Motor neuron (in vitro differentiated cells): Measurements from ENCODE around the gene ARID3A. TPM values are rescaled to one million over a fixed set of nuclear protein-coding genes. Genes with fewer than 3 reads are reported as not detected.
A peak's percentile ranks its signal among the peaks of the same experiment; 100 is the strongest.

Experiments
- ATAC-seq, 8 experiments: fragments of 200-7000 bp; cut with Tn5 transposase; replicated peaks in 6 of 8; 2 replicates each; pipeline ENCODE4 v1.8.0; 2021; ENCODE audit warnings: mild to moderate bottlenecking in 8 of 8, moderate library complexity in 8 of 8
- H3K27ac ChIP-seq, 2 donors: fragments of 250-450 bp; sonication (Bioruptor Pico); 2 replicates each; pipeline ENCODE4 v1.9.0; 2021; ENCODE audit warnings: antibody characterized with exemption in 2 of 2, mild to moderate bottlenecking in 2 of 2, moderate library complexity in 1 of 2
- H3K4me1 ChIP-seq, 2 donors: fragments of 250-450 bp; sonication (Bioruptor Pico); replicated peaks in 1 of 2; 2 replicates each; pipeline ENCODE4 v1.6.1; 2021; ENCODE audit warnings: antibody characterized with exemption in 2 of 2, mild to moderate bottlenecking in 2 of 2, moderate library complexity in 1 of 2
- H3K4me3 ChIP-seq, 5 donors: fragments of 250-450 bp; sonication (Bioruptor Pico); 2 replicates each; pipeline ENCODE4 v1.9.0; 2021; ENCODE audit warnings: antibody characterized with exemption in 5 of 5, mild to moderate bottlenecking in 5 of 5, moderate library complexity in 4 of 5
- WGBS, 10 experiments: fragments of 450-650 bp; shearing (Covaris generic); methylation state at CpG; one replicate each; pipeline ENCODE4 v1.0.0; 2022; 5-methylcytosine and 5-hydroxymethylcytosine counted together
- in situ Hi-C, 9 experiments: fragments of 400-800 bp; cut with MboI; loops; one replicate each; pipeline ENCODE4 v1.15.0; 2021; ENCODE audit warnings: low sequenced_read_pairs in 9 of 9, low pct_unique_long_range_greater_than_20kb in 2 of 9; ENCODE audit not compliant: unreplicated experiment in 9 of 9
- total RNA-seq, 8 experiments: library from RNA; unstranded; fragments of 300-600 nt; gene quantifications; 2 replicates each; pipeline versions ENCODE4 v1.2.3 to v1.2.4, GENCODE V29; 2022

ARID3A gene
- total RNA-seq, 8 experiments from 2014 or later, result 5.8 to 22.6 (median 10.3) TPM

- in situ Hi-C loops, result no loop called here
- no peak overlapping the region for H3K27ac ChIP-seq
- WGBS, 10 experiments, result 73 to 100% methylated on average over 1 to 3 of the region's 29 CpGs; no CpG with 5 or more reads in 8 of the 10 experiments
Measured at GRCh38 chr19:973726-974563, 48.1 kb downstream of the ARID3A start.

DNA sequence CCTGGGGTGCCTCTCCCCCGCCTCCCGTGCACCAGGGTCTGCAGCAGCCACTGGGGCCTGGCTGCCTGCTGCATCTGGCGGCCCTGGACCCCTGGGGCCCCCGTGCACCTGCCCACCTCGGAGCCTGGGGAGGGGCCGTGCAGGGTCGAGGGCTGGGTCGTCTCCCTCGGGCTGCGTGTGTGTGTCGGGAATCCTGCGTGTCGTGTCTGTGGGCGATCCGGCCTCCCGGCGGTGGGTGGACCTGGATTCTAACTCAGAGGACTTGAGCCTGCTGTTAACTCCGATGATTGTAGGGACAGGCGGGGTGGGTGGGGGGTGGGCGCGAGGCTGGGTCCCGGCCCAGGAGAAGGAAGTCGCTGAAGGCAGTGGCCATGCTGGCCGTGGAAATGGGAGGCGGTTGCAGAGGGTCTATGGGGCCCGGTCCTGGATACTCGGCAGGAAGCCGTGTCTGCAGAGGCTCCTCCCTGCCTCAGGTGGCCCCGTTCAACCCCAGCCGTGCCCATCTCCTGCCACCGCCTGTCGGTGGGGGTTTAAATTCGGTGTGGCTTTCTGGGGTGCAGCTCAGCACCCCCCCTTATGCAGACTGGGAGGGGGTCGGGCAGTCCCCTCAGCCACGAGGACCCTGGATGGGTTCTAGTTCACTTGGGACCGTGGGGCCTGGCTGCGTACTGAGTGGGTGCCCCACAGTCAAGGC, 48.9 kb downstream of the ARID3A start:
- no CpG with 5 or more reads among the region's 37 CpGs for WGBS, 10 experiments
- in situ Hi-C loops, result no loop called here
- H3K27ac ChIP-seq, result peak overlapping the region in 1 of 2 donors; percentile 33
- peak in 4 of 8 experiments; percentile 11 to 16 (median 12) for ATAC-seq
- peaks cover 11 to 14% of the 10 kb centered on the region in 2 donors for H3K4me1 ChIP-seq
- H3K4me3 ChIP-seq, result no peak overlapping the region

More at GRCh38 chr19:973726-974563, 48.1 kb downstream of the ARID3A start:
- peak in 3 of 8 experiments; percentile 12 to 19 (median 13) for ATAC-seq
- Histone ChIP-seq H3K4me1 (peaks cover 6 to 7% of the 10 kb centered on the region in 2 donors), H3K4me3 (no peak overlapping the region)

DNA sequence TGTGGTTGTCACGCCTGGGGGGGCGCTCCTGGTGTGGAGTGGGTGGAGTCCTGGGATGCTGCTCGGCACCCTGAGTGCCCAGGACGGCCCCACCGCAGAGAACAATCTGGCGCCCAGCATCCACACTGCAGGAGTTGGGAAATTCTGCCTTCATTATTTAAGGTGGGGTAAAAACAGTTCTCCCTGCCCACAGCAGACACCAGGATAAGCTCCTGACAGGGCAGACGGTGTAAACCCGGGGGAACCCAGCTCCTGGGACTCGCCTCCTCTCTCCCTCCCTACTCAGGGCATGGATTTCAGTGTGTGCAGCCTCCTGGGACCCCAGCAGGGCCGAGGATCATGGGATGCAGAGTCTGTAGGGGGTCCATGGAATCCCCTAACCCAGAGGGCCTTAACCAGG, 50.6 kb downstream of the ARID3A start:
- in situ Hi-C loops, result no loop called here
- peak in 1 of 8 experiments; percentile 9 for ATAC-seq
- WGBS, 10 experiments, result 92 to 100% (median 92%) methylated on average over 1 to 2 of the region's 10 CpGs; no CpG with 5 or more reads in 7 of the 10 experiments

GRCh38 chr19:977058-977464, 51.2 kb downstream of the ARID3A start:
- 60 to 100% (median 88%) methylated on average over 2 to 5 of the region's 24 CpGs; no CpG with 5 or more reads in 7 of the 10 experiments for WGBS, 10 experiments

More for the DNA sequence above, 50.6 kb downstream of the ARID3A start:
- no peak overlapping the region for H3K4me3 ChIP-seq
- no peak overlapping the region for H3K27ac ChIP-seq
- H3K4me1 ChIP-seq, result peaks cover 18 to 24% of the 10 kb centered on the region in 2 donors

GRCh38 chr19:979318-979741, 53.5 kb downstream of the ARID3A start:
- Histone ChIP-seq H3K4me1 (peaks cover 24 to 29% of the 10 kb centered on the region in 2 donors), H3K27ac (peak overlapping the region in 1 of 2 donors; percentile 68), H3K4me3 (no peak overlapping the region)
- peak in 4 of 8 experiments; percentile 8 to 51 (median 34) for ATAC-seq
- in situ Hi-C loops, result no loop called here
- 0 to 100% (median 90%) methylated on average over 1 of the region's 19 CpGs; no CpG with 5 or more reads in 4 of the 10 experiments for WGBS, 10 experiments

More at GRCh38 chr19:977058-977464, 51.2 kb downstream of the ARID3A start:
- peaks cover 18 to 24% of the 10 kb centered on the region in 2 donors for H3K4me1 ChIP-seq
- H3K27ac ChIP-seq, result no peak overlapping the region
- H3K4me3 ChIP-seq, result no peak overlapping the region
- ATAC-seq, result peak in 1 of 8 experiments; percentile 51
- in situ Hi-C loops, result no loop called here

DNA sequence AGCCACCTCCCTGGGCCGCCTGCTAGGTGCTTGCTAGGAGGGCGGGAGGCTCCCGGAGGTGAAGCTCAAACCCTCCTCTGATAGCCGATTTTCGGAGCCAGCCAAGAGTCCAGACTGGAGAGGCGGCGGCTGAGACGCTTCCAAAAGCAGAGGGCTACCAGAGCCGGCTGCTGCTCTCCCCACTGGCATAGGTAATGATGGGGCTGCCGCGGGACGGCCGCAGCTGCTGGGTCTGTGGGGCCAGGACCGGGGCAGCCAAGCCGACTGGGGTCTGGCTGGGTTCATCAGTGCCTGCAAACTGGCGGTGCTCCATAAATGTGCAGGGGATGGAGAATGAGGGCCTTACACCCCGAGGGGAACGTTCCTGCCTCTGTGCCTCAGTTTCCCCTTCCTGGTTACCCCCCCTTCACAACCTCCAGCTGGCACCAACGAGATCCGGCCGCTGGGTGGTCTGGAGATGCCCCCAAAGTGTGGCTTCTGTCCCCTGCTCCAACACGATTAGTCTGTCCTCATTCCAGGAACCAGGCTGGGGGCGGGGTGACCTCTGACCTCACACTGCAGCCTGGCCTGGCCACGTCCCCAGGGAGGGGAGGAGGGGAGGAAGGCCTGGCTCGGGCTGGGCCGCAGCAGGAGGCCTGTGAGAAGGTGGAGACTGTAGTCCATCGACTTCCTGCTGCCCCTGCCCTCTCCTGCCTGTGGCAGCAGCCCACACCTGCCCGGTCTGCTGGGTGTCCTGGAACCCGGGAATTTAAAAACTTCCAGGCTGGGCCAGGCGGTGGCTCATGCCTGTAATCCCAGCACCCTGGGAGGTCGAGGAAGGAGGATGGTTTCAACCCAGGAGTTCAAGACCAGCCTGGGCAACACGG, 54.5 kb downstream of the ARID3A start:
- Histone ChIP-seq H3K4me1 (peaks cover 21 to 27% of the 10 kb centered on the region in 2 donors), H3K27ac (peak overlapping the region; percentile 48 to 80), H3K4me3 (peak overlapping the region in 1 of 5 donors; percentile 2)
- WGBS, 10 experiments, result 20 to 40% (median 27%) methylated on average over 1 to 6 of the region's 32 CpGs; no CpG with 5 or more reads in 6 of the 10 experiments
- ATAC-seq, result peak in 4 of 8 experiments; percentile 1 to 35 (median 22)
- in situ Hi-C loops, result loop anchor here in 6 of 9 experiments (5.0 to 10.0 kb wide), 2 partner anchors 56 to 58 kb away; partner anchors contain the start of gene ARID3A (in 5 of the 6)

GRCh38 chr19:982567-983170, 56.8 kb downstream of the ARID3A start:
- WGBS, 10 experiments, result 0 to 90% (median 1%) methylated on average over 1 to 11 of the region's 46 CpGs; no CpG with 5 or more reads in 5 of the 10 experiments
- in situ Hi-C loops, result loop anchor here in 6 of 9 experiments (5.0 to 10.0 kb wide), 2 partner anchors 58 to 60 kb away; partner anchors contain the start of gene ARID3A (in 5 of the 6)

DNA sequence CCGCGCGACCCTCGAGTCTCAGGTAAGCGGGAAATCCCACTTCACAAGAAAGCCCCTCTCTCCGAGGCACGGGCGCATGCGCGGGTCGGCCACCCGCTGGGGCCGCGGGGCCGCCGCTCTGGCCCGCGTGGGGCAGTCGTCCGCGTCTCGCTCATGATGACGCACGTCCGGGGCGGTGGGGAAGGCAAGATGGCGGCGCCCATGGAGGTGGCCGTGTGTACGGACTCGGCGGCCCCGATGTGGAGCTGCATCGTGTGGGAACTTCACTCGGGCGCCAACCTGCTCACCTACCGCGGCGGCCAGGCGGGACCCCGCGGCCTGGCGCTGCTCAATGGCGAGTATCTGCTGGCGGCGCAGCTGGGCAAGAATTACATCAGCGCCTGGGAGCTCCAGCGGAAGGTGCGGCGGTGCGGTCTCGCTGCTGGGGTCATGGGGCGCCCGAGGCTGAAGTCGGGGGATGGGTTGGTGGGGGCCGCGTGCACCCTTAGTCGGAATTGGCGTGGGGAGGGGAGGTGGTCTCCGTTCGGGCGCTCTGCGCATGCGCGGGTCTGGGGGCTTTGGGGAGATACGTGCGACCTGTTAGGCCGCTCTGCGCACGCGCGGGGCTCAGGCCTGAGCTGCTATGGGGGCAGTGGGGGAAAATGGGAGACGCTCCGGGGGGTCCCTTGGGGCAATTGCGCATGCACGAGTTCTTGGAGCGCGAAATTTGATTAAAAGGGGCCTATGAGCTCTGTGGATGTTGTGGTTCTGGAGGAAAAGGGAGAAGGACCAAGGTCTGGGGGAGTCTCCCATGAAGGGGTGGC, 58.5 kb downstream of the ARID3A start, which contains the start of gene WDR18:
WDR18 (plus strand) TSS at position 181 of the 803 bp plus-strand sequence; CDS start at position 190, 9 bp downstream.
- ATAC-seq, result peak; percentile 76 to 89 (median 82)
- Histone ChIP-seq H3K4me1 (peaks cover 15 to 21% of the 10 kb centered on the region in 2 donors), H3K4me3 (peak within 1 kb of the TSS; percentile 94 to 99 (median 97)), H3K27ac (peak within 1 kb of the TSS; percentile 98 to 99)
- 0 to 1% methylated on average over 4 to 30 of the region's 78 CpGs; no CpG with 5 or more reads in 8 of the 10 experiments for WGBS, 10 experiments
- in situ Hi-C loops, result loop anchor here in 6 of 9 experiments (5.0 to 10.0 kb wide), 2 partner anchors 60 to 62 kb away; partner anchors contain the start of gene ARID3A (in 5 of the 6)

More at GRCh38 chr19:982567-983170, 56.8 kb downstream of the ARID3A start:
- ATAC-seq, result peak; percentile 54 to 88 (median 66)
- Histone ChIP-seq H3K27ac (peak overlapping the region in 1 of 2 donors; percentile 3), H3K4me3 (peak overlapping the region in 4 of 5 donors; percentile 8 to 20 (median 17)), H3K4me1 (peaks cover 21 to 27% of the 10 kb centered on the region in 2 donors)

GRCh38 chr19:986083-986482, 60.2 kb downstream of the ARID3A start:
- Histone ChIP-seq H3K27ac (no peak overlapping the region), H3K4me3 (no peak overlapping the region), H3K4me1 (peaks cover 7 to 11% of the 10 kb centered on the region in 2 donors)
- 90 to 100% (median 100%) methylated on average over 1 to 9 of the region's 14 CpGs; no CpG with 5 or more reads in 4 of the 10 experiments for WGBS, 10 experiments
- ATAC-seq, result no peak
- in situ Hi-C loops, result loop anchor here in 5 of 9 experiments (10.0 kb wide), 1 partner anchor 61 kb away; the partner anchor contains the start of gene ARID3A (in 5 of the 5)

DNA sequence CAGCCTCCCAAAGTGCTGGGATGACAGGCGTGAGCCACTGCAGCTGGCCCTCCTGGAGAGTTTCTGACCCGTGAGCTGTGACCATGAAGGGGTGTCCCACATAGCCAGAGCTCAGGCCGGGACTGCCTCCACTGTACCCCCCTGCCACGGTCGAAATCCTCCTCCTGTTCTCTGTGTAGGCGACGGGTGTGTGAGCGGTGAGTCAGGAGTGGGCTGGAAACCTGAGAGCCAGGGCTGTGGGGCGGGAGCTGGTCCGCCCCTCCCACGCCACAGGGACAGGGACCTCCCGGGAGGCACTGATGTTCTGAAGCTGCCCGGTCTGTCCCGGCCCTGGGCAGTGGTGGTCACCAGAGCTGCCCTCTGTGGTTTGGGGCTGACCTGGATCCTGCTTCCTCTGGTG, 62.2 kb downstream of the ARID3A start:
- peak in 1 of 8 experiments; percentile 6 for ATAC-seq
- no peak overlapping the region for H3K4me3 ChIP-seq
- H3K27ac ChIP-seq, result no peak overlapping the region
- 33 to 95% (median 84%) methylated on average over 1 to 10 of the region's 14 CpGs; no CpG with 5 or more reads in 6 of the 10 experiments for WGBS, 10 experiments
- peaks cover 4 to 10% of the 10 kb centered on the region in 2 donors for H3K4me1 ChIP-seq
- in situ Hi-C loops, result loop anchor here in 5 of 9 experiments (10.0 kb wide), 1 partner anchor 63 kb away; the partner anchor contains the start of gene ARID3A (in 5 of the 5)
